Esophagus mucosa (tissue), 1 donor: ENCODE measurements around the gene SAYSD1. TPM values are rescaled to one million over a fixed set of nuclear protein-coding genes. Genes with fewer than 3 reads are reported as not detected.

Experiments used
- ATAC-seq: fragments of 200-7000 bp; cut with Tn5 transposase; one replicate; pipeline ENCODE4 v1.9.1; 2020
- total RNA-seq: library from RNA; stranded (reverse); gene quantifications from one replicate; pipeline ENCODE4 v1.2.4, GENCODE V29; 2023
- donor health status: DM: yes; HTN: yes; CAD: no.

Gene SAYSD1
- total RNA-seq, 1 donor from 2014 or later, result 8.9 TPM

DNA sequence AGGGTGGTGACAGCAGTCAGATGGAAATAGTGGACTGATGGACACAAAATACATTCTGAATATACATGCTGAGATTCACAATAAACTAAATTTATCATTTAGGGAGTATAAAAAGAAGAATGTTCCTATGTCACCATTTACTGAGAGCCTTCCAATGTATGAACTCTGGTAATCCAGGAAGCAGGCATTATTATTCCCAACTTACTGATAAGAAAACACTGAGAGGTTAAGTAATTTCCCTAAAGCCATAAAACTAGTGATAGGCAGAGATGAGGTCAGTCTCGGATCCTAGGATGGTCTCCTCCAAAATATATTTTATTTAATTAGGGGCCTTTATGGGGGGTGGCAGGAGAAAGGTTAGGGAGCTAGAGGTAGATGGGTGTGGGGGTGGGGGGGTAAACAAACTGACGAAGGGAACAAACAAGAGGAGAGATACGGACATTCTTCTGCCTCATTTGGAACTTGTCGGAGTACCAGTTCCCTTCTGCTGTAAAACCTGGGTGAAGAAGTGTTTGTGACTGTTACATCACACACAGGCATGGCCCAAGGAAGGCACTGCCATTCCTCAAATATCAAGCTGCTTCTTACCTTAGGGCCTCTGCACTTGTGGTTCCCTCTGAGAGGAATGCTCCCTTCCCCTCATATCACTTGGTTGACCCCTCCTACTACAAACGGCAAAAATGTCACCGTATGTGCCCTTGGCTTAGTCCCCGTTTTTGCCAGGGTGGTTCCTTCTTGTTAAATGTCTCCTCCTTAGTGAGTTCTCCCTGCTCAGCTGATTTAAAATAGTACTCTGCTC lies 6.7 kb downstream of the SAYSD1 start:
- no peak for ATAC-seq

- ATAC-seq, result no peak
These were observed 7.3 kb downstream of the SAYSD1 start for GRCh38 chr6:39107641-39108040.

- no peak for ATAC-seq
These were observed 8.0 kb downstream of the SAYSD1 start for GRCh38 chr6:39107034-39107433.

- ATAC-seq, result no peak
These were observed 10.5 kb downstream of the SAYSD1 start for GRCh38 chr6:39104528-39104927.

DNA sequence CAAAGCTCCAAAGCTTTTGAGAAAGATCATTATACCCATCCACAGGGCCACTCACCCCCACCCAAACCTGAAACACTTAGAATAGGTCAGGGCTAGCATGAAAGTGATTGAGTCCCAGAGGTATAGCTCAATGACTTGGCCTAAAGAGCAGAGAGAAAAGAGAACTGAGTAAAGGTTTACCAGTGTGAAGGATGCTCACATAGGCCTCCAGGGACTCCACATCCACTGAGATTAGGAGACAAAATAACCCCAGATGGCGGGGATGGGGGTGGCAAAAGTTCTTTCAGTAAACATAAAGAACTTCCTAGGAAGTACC lies 12.2 kb downstream of the SAYSD1 start:
- no peak for ATAC-seq

DNA sequence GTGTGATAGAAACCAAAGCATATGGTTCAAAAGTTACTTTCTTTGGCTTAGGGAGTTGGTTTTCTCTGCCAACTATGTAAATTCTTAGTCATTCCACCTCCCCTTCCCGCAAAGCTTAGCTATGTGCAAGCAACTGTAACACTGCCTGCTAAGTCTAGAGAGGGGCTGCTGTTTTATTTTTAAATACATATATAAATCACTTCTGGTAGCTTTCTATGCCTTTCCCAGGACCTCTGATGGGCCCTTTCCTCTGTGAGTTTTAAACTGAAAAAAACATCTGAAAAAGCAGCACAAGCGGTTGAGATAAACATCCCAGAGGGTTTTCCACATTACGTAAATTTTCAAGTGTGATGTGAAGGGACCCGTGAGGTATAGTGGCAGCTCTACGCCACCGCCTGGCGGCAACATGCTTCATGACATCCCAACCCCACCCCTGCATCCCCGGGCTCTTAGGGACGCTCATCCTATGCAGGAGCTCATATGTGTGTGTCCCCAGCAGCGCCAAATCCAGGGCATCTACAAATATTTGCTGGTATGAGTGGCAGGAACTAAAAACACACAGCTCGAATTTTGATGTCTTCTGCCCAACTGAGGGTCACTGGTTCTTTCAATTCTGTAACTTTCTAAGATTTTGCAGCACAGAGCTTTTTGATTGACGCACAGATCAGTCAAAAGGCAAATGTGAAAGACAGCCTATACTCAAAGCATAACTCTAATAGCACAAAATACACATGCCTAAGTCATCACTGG lies 12.7 kb downstream of the SAYSD1 start:
- no peak for ATAC-seq

DNA sequence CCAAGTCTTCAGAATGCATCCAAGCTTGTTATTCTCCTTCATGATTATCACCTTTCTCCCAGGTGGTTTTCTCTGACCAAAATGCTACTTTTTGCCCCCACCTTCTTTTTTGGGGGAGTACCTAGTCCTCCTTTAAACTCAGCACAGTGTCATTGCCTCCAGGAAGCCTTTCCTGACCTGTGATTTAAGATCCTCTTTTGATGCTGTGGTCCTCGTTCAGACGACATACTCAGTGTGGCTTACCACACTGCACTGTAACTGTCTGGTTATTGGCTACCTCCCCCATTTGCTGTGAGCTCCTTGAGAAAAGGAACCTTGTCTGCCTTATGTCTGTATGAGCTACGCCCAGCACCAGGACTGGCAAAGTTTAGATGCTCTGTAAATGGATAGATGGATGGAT lies 14.6 kb downstream of the SAYSD1 start:
- no peak for ATAC-seq

- no peak for ATAC-seq
These were observed 19.4 kb downstream of the SAYSD1 start for GRCh38 chr6:39095578-39095977.

DNA sequence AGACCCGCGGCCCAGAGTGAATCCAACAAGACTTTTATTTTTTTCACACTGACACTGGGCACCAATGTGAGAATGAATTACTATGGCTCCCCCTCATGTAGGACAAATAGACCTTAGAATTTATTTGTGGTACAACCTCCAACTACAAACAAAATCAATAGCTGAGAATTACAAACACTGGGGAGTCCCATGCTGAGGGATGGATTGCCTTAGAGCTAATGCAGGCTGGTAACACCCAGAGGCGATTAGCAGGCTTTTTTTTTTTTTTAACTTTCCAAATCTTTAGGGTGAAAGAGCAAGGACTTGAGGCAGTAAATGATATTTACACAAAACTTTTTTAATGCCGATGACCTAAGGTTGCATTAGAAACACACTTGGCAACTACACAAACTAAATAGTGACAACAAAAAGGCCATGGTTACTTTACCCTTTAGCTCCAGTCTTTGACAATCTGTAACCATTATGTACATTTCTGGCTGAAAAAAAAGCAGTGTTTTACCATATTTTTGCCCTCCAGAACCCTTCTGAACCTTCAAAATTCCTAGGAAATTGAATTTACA lies 21.8 kb downstream of the SAYSD1 start:
- no peak for ATAC-seq

DNA sequence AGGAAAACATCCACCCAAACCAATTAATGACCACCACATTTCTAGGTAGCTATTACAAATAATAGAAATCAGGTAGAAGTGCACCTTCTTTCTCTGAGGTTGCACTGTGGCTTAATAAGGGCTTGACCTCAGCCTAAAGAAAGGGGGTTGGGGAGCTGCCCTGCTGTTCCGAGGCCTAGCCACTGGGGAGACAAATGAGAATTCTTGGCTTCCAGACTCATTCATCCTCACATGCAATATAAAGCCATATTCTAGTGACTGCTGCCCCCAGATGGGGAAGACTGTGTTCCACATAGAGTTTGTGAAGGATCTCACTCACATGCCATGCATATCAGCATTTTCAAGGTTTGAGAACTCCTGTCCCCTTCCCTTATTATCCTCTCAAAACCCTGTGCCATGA lies 22.9 kb downstream of the SAYSD1 start:
- no peak for ATAC-seq

GRCh38 chr6:39091220-39091619 lies 23.8 kb downstream of the SAYSD1 start:
- no peak for ATAC-seq

DNA sequence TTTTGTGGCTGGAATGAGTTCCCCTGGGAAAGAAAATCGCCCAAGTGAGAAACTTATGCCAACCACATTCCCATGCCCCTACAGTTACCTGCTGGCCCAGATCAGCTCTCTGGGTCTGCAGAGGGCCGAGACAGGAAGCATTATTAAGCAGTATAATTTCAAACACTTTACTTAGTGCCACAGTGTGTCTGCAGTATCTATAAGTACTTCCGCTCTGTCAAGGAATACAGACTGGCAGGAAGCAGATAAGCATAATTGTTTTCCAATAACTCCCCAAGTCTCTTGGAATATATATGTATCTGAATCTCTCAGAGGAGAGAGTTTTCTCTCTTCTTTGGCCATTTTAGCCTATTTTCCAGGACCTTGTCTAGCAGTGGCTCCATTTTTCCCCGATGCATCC lies 24.9 kb downstream of the SAYSD1 start:
- ATAC-seq, result no peak

DNA sequence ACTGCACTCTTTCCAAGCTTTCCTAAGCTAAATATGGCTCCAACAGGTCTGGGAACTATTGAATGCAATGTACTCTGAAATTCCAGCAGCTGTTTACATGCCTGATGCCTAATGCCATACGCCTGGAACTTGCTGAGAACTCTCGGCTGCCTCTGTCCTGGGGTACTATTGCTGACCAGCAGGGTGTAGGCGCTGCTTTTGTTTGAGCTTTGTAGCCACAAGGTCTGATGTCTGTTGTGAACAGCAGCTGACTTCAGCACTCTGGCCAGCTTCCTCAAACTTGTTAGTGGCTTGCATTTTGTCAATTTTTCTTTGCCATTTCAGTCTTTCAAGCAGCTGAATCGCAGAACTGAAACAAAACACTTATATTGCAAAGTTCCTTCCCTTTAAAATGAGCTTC lies 26.7 kb downstream of the SAYSD1 start:
- ATAC-seq, result no peak

DNA sequence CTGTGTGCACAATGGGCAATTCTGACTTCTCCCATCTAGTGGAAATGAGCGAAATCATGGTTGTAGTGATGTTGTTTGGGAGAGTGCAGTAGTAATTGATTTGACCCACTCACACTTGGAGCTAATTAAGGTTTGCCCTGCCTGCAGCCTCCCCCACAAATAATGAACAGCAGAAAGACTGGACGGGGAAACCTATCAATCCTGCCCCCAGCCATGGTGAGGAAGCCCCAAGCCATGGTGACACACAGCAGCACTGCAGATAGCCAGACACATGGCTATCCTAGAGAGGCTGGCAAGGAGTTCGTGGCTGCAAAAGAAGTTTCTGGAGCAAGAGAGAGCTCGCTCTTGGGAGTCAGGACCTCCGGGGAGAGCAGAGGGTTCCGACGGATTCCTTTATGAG lies 27.8 kb downstream of the SAYSD1 start:
- ATAC-seq, result no peak

GRCh38 chr6:39086711-39087110 lies 28.3 kb downstream of the SAYSD1 start:
- ATAC-seq, result no peak

- ATAC-seq, result no peak
These were observed 28.7 kb downstream of the SAYSD1 start for GRCh38 chr6:39086294-39086693.

- no peak for ATAC-seq
These were observed 29.7 kb downstream of the SAYSD1 start for GRCh38 chr6:39085129-39085797.

GRCh38 chr6:39084506-39084905 lies 30.5 kb downstream of the SAYSD1 start:
- no peak for ATAC-seq

GRCh38 chr6:39083231-39083634 lies 31.8 kb downstream of the SAYSD1 start:
- no peak for ATAC-seq

- ATAC-seq, result no peak
These were observed 32.7 kb downstream of the SAYSD1 start for GRCh38 chr6:39082310-39082709.

GRCh38 chr6:39080246-39080875 lies 34.6 kb downstream of the SAYSD1 start:
- no peak for ATAC-seq

DNA sequence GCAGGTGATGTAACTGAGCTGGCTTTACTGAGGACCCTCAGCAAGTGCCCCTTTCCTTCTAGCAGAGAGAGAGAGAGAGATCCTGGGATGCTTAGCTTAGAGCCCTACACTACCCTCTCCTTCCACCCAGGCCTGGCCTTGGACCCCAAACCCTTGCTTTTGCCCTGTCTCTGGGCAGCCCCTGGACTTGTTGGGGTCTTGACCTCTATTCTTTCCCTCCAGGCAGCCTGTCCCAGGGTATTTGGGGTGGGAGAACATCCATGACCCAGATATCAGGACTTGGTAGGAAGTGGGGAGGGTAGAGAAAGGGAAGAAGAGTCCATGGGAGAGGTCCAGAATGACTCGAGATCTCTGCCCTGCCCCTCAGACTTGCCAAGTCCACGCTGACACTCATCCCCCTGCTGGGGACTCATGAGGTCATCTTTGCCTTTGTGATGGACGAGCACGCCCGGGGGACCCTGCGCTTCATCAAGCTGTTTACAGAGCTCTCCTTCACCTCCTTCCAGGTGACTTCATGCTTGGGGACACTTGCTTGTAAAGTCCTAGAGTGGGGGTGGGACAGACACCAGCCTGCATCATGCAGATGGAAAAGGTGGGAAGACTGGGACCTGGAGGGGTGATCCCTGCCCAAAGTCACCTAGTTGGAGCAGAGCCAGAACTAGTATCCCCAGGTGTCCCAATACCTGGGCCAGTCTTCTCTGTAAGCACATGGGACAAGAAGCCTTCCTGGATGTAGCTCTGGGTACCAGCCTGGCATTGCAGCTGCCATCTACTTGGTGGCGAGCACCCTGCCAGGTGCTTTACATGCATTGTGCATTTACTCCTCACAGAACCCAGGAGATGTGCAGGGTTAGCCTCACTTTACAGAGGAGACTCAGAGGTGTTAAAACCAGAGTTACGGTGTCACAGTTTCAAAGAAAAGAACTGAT lies 35.5 kb downstream of the SAYSD1 start:
- ATAC-seq, result no peak
